AG08396 (cell line): ENCODE measurements around the gene TSACC.
A peak's percentile ranks its signal among the peaks of the same experiment; 100 is the strongest.

Experiments
- DNase-seq: peaks from one replicate; pipeline ENCODE4 v3.0.0; 2012; ENCODE audit warnings: low spot score, mixed read lengths

Gene TSACC

GRCh38 chr1:156376958-156377919 lies 38.9 kb downstream of the TSACC start:
- DNase-seq = no peak

GRCh38 chr1:156378557-156378956 lies 40.2 kb downstream of the TSACC start:
- DNase-seq = no peak

- no peak for DNase-seq
Measured at GRCh38 chr1:156379420-156380165, 41.3 kb downstream of the TSACC start.

DNA sequence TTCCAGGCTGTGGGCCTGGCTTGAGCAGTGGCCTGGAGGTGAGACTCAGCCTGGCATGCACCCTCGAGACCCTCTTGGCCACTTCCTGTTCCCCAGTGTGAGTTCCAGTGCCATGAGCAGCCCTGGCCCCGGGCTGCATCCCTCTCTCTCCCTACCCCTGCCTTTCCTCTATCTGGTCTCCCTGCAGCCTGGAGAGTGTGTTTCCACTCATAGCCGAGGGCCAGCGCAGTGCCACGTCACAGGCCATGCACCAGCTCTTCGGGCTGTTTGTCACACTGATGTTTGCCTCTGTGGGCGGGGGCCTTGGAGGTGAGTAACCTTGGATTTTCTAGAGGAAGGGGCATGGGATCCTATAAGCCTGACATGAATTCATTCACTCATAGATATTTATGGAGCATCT lies 44.2 kb downstream of the TSACC start:
- DNase-seq = no peak

GRCh38 chr1:156383023-156383422 lies 44.7 kb downstream of the TSACC start:
- peak; percentile 83 for DNase-seq

- DNase-seq = no peak
Measured at GRCh38 chr1:156384007-156384406, 45.7 kb downstream of the TSACC start.

GRCh38 chr1:156384658-156385057 lies 46.3 kb downstream of the TSACC start:
- no peak for DNase-seq

GRCh38 chr1:156385534-156386031 lies 47.3 kb downstream of the TSACC start:
- DNase-seq = peak; percentile 86

- no peak for DNase-seq
Measured at GRCh38 chr1:156386134-156386901, 48.0 kb downstream of the TSACC start.

- no peak for DNase-seq
Measured at GRCh38 chr1:156386949-156387869, 48.9 kb downstream of the TSACC start.

- no peak for DNase-seq
Measured at GRCh38 chr1:156387870-156388173, 49.5 kb downstream of the TSACC start.

- DNase-seq = no peak
Measured at GRCh38 chr1:156388174-156389137, 50.1 kb downstream of the TSACC start.

DNA sequence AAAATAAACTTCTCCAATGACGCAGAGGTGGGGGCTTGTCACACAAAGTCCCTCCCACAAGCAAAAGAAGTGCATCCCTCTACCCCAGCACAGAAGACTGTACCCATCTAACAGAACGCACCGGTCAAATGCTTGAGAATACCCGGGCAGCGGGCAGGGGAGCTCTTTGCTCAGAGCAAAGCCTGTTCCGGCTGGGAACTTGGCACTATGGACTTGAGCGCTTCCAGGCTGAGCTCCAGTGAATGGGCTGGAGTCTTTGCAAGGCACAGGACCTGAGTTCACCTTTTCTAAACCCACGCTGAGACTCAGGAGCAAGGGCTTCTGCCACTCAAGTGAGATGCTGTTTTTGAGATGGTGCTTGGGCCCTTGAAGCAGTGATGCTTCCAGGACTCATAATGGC lies 51.0 kb downstream of the TSACC start:
- DNase-seq = no peak

DNA sequence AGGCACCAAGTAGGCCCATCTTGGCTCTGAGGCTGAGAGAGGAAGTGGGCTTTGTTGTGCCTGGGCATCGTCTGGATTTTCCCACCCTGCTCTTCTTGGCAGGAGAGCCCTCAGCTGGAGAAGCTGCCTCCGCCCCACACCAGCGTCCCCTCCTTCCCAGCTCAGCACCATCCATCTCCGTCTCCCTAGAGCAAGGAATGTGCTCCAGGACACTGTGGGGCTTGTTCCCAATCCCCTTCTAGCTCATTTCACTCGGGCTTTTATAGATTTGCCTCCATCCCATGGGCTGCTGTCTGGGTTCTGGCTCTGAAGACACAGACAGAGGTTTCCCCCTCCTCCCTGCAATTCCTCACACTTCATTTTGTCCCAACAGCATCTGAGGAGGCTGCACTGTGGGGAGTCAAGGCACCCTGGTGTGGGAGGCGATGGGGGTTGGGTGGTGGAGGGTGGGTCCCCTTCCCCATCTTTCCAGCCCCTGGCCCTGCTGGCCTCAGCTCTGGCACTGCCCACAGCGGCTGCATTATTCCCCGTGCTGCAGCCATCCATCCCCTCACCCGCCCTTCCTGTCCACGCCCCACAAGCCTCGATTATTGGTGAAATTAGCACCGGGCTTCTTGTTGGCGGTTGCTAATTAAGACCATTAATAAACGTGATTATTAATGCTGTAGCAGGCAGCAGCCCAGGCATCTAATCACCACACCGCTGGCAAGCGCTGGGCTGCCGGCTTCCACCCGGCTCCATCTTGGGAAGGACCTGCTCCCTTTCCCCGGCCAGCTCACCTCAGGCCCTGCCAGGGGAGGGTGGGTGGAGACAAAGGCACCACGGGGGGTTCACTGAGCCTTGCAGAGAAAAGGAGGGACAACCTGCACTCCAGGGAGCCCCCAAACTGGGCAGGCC lies 52.4 kb downstream of the TSACC start:
- no peak for DNase-seq

- DNase-seq = no peak
Measured at GRCh38 chr1:156391366-156391677, 53.0 kb downstream of the TSACC start.

GRCh38 chr1:156391701-156392100 lies 53.4 kb downstream of the TSACC start:
- no peak for DNase-seq

- DNase-seq = no peak
Measured at GRCh38 chr1:156392452-156392853, 54.1 kb downstream of the TSACC start.

DNA sequence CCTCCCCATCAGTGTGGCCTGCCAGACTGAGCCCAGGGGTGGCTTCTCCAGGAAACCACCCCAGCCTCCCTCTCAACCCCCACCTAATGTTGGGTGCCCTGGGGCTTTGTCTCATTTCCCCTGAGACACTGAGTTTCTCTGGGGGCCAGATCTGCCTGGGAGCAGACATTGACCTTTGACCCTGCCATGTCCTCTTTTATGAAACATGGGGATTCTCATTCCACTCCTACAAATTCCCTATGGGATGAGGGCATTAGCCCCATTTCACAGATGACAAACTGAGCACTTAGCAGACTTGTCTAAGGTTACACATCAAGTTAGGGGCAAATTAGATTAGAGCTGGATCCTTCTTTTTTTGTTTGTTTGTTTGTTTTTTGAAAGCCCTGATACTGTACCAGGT lies 54.8 kb downstream of the TSACC start:
- no peak for DNase-seq

GRCh38 chr1:156394082-156394481 lies 55.8 kb downstream of the TSACC start:
- DNase-seq = no peak
